Lung (tissue), 12 donors: ENCODE results near the gene HK2. TPM values are rescaled to one million over a fixed set of nuclear protein-coding genes. Genes with fewer than 3 reads are reported as not detected.

ENCODE experiments used
- ATAC-seq: fragments of 200-7000 bp; cut with Tn5 transposase; one replicate; pipeline ENCODE4 v1.9.1; 2020; ENCODE audit warnings: moderate number of reproducible peaks; ENCODE audit not compliant: insufficient read depth, low FRiP score
- DNase-seq, 3 donors: peaks; one replicate each; pipeline ENCODE4 v3.0.0-alpha.2; 2013 to 2017
- H3K27ac ChIP-seq, 2 donors: one replicate each; pipeline ENCODE4 v1.5.1; 2013; ENCODE audit warnings: mild to moderate bottlenecking in 2 of 2, moderate library complexity in 2 of 2, control low read depth in 1 of 2, inconsistent platforms in 1 of 2, low read depth in 1 of 2, low read length in 1 of 2
- H3K27me3 ChIP-seq, 3 donors: one replicate each; pipeline ENCODE4 v1.5.1; 2013; ENCODE audit warnings: low read length in 2 of 3; ENCODE audit not compliant: control insufficient read depth in 3 of 3, insufficient read depth in 3 of 3
- H3K36me3 ChIP-seq, 4 donors: one replicate each; pipeline ENCODE4 v1.5.1; 2013; ENCODE audit warnings: low read length in 4 of 4, mild to moderate bottlenecking in 1 of 4, moderate library complexity in 1 of 4; ENCODE audit not compliant: control insufficient read depth in 4 of 4, insufficient read depth in 4 of 4
- H3K4me1 ChIP-seq, 5 donors: one replicate each; pipeline ENCODE4 v1.5.1; 2013; ENCODE audit warnings: low read length in 5 of 5, mild to moderate bottlenecking in 2 of 5, moderate library complexity in 1 of 5; ENCODE audit not compliant: control insufficient read depth in 5 of 5, insufficient read depth in 5 of 5
- H3K4me3 ChIP-seq: one replicate; pipeline ENCODE4 v1.5.1; 2013; ENCODE audit warnings: mild to moderate bottlenecking, control low read depth, moderate library complexity
- H3K9ac ChIP-seq, 2 donors: one replicate each; pipeline ENCODE4 v1.5.1; 2013; ENCODE audit warnings: low read length in 2 of 2, control low read depth in 1 of 2; ENCODE audit not compliant: insufficient read depth in 1 of 2
- H3K9me3 ChIP-seq, 4 donors: one replicate each; pipeline ENCODE4 v1.5.1; 2013; ENCODE audit warnings: low read length in 3 of 4, mild to moderate bottlenecking in 1 of 4, moderate library complexity in 1 of 4; ENCODE audit not compliant: control insufficient read depth in 4 of 4, insufficient read depth in 3 of 4
- CTCF ChIP-seq: IDR thresholded peaks from 2 replicates; pipeline ENCODE4 v1.5.1; 2012; ENCODE audit warnings: mild to moderate bottlenecking; ENCODE audit errors: control extremely low read depth, extremely low read depth
- WGBS, 2 donors: extraction: QIAGEN DNeasy Blood & Tissue Kit; methylation state at CpG; one replicate each; pipeline ENCODE4 v1.1.7; 2013; 5-methylcytosine and 5-hydroxymethylcytosine counted together
- polyA plus RNA-seq, 2 donors: library from polyadenylated mRNA; stranded (reverse); fragments of 200-250 nt; gene quantifications; one replicate each; pipeline ENCODE4 v1.2.1, GENCODE V29; 2013
- total RNA-seq, 2 donors: library from RNA; depleted of rRNA in 1 of 2; stranded (reverse); fragments of >200 nt in 1 of 2; gene quantifications; one replicate each; pipeline ENCODE4 v1.2.1, GENCODE V29; 2014 to 2021
- donor health status: control.
- donor health status: control.
- donor health status: Bipolar disorder and iron deficiency.
- donor health status: healthy.
- donor health status: DM: yes; HTN: yes; CAD: no.

Gene HK2
- total and polyA plus RNA-seq, 4 donors = 13.6 to 43.1 (median 20.8) TPM

DNA sequence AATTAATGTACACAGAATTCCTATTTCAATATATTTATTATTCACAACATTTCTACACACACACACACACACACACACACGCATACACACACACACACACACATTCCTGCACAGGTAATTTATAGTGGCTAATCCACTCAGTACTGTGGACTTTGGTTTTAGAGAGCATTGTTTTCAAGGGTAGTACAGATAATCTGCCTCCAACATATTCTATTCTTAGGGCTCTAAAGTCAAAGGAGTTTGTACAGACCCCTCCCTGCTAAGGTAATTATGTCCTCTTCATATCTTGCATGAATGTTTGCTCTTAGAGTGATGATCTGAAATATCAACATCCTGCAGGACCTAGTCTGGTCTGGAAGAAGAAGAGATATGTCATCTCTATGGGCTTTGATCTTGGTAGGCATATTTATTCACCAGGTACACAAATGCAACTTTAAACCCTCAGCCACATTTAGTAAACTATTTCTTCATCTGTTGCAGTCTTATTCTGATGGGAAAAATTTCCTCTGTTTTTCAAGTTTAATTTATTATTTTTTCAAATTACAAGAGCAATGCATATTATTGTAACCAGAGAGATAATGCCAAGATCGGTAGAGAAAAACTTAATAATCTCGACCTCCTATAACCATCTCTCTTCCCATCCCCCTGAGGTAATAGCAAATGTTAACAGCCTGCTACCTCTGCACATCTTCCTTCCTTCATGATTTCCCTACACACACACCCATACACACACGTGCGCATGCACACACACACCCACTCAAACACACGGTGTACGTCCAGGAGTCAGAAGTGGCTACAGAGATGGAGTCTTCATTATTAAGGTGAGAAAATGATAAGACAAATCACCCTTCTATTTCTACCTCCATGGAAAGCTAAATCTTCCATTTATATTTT, 106.2 kb downstream of the HK2 start:
- Histone ChIP-seq H3K36me3 (no peaks in the 10 kb centered on the region), H3K27ac (no peak overlapping the region), H3K4me1 (peaks cover 0 to 2% (median 0%) of the 10 kb centered on the region in 5 donors), H3K4me3 (no peak overlapping the region), H3K27me3 (peaks cover 0 to 2% (median 0%) of the 10 kb centered on the region in 3 donors), H3K9ac (no peak overlapping the region), H3K9me3 (no peaks in the 10 kb centered on the region)
- no peak for TF ChIP-seq CTCF
- ATAC-seq (no peak), DNase-seq (no peak)
- 85 to 89% methylated on average over 7 of the region's 7 CpGs for WGBS, 2 donors

DNA sequence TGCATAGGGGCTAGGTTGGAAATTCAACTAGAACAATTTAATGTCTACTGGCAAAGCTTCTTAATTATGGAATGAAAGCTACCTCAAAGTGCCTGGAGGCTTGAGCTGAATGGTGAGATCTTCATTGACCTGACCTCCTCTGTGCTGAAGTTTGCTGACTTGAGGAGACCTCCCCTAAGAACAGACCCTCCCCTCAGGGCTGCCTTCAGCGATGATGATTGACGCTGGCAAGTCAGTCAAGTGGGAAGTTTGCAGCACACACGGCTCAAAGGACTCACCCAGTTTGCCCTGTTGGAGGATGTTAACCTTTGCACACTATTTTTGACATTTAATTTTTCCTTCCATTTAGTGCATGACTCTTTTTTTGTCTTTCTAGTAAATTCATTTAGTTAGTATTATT, 107.4 kb downstream of the HK2 start:
- Histone ChIP-seq H3K9ac (no peak overlapping the region), H3K36me3 (no peaks in the 10 kb centered on the region), H3K27me3 (peaks cover 0 to 2% (median 0%) of the 10 kb centered on the region in 3 donors), H3K4me3 (no peak overlapping the region), H3K27ac (no peak overlapping the region), H3K9me3 (no peaks in the 10 kb centered on the region), H3K4me1 (peaks cover 0 to 2% (median 0%) of the 10 kb centered on the region in 5 donors)
- DNase-seq (no peak), ATAC-seq (no peak)
- no peak for TF ChIP-seq CTCF
- WGBS, 2 donors = 91 to 96% methylated on average over 3 of the region's 3 CpGs

DNA sequence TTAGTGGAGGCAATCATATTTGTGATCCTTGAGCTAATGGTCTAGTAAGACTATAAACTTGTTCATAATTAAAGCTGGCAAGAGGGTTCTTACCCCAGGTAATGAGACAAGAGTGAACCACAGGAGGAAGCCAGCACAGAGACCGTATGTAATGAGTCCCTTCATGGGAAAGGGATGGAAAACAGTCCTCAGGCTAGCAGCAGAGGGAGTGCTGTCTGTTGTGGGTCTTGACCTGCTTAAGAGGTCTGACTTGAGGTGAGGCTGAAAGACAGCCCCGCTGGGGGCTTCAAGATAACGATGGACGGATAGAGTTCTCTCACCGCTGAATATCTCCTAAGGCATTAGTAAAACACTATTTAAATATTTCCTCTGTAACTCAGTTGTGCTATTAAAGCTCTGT, 108.3 kb downstream of the HK2 start:
- Histone ChIP-seq H3K27me3 (no peaks in the 10 kb centered on the region), H3K36me3 (no peaks in the 10 kb centered on the region), H3K4me3 (no peak overlapping the region), H3K9ac (no peak overlapping the region), H3K4me1 (peaks cover 0 to 2% (median 0%) of the 10 kb centered on the region in 5 donors), H3K27ac (no peak overlapping the region), H3K9me3 (no peaks in the 10 kb centered on the region)
- ATAC-seq (no peak), DNase-seq (no peak)
- no peak for TF ChIP-seq CTCF
- 87 to 88% methylated on average over 5 of the region's 5 CpGs for WGBS, 2 donors

Other genes with a start within 250 kb of the HK2 start
- under 1 TPM; 0.83 to 0.94 TPM for gene M1AP, start 185.8 kb upstream of the HK2 start, total RNA-seq
- 1 to 10 TPM in 1 of 2 donors, under 1 TPM in 1; 0.77 to 1.2 TPM for gene M1AP, start 185.8 kb upstream of the HK2 start, polyA plus RNA-seq
- 1 to 10 TPM; 4.9 to 9.6 TPM for gene SEMA4F, start 179.9 kb upstream of the HK2 start, total RNA-seq
- 1 to 10 TPM; 3.0 to 3.4 TPM for gene SEMA4F, start 179.9 kb upstream of the HK2 start, polyA plus RNA-seq
- 10 to 100 TPM; 18.7 to 62.6 TPM for gene POLE4, start 124.5 kb downstream of the HK2 start, total RNA-seq
- 10 to 100 TPM; 52.7 to 87.9 TPM for gene POLE4, start 124.5 kb downstream of the HK2 start, polyA plus RNA-seq